Ovary (tissue), 3 donors: ENCODE results near the gene RASGEF1B.

ENCODE experiments used
- CTCF ChIP-seq, 3 donors: fragments of 450-650 bp in 2 of 3; fragments of 200-600 bp in 1 of 3; IDR thresholded peaks; one replicate each; pipeline versions ENCODE4 v1.5.1 to v1.8.0; 2016 to 2022; ENCODE audit warnings: antibody characterized with exemption in 3 of 3, mild to moderate bottlenecking in 1 of 3
- EP300 ChIP-seq: sonication (generic); formaldehyde crosslinking; IDR thresholded peaks from one replicate; pipeline ENCODE4 v1.6.1; 2017; ENCODE audit warnings: antibody characterized with exemption
- POLR2A ChIP-seq: fragments of 450-650 bp; IDR thresholded peaks from one replicate; pipeline ENCODE4 v1.6.1; 2017; ENCODE audit warnings: antibody characterized with exemption, mild to moderate bottlenecking, moderate library complexity
- donor health status: DM: no; HTN: no; CAD: no.

- TF ChIP-seq CTCF (IDR thresholded peaks at IDR 0.05) (no peak), POLR2A (no peak), EP300 (no peak)
Measured at GRCh38 chr4:81498046-81498445, 26.3 kb upstream of the RASGEF1B start.
